ENCODE results near the gene FXYD7. TPM values are rescaled to one million over a fixed set of nuclear protein-coding genes. Genes with fewer than 3 reads are reported as not detected.

The FXYD7 gene
- total and polyA plus RNA-seq, 2 of the 13 experiments (the other 11 are each of a cell fraction or from before 2014, with no cell fraction given): 0.55 TPM; not detected in 1

DNA sequence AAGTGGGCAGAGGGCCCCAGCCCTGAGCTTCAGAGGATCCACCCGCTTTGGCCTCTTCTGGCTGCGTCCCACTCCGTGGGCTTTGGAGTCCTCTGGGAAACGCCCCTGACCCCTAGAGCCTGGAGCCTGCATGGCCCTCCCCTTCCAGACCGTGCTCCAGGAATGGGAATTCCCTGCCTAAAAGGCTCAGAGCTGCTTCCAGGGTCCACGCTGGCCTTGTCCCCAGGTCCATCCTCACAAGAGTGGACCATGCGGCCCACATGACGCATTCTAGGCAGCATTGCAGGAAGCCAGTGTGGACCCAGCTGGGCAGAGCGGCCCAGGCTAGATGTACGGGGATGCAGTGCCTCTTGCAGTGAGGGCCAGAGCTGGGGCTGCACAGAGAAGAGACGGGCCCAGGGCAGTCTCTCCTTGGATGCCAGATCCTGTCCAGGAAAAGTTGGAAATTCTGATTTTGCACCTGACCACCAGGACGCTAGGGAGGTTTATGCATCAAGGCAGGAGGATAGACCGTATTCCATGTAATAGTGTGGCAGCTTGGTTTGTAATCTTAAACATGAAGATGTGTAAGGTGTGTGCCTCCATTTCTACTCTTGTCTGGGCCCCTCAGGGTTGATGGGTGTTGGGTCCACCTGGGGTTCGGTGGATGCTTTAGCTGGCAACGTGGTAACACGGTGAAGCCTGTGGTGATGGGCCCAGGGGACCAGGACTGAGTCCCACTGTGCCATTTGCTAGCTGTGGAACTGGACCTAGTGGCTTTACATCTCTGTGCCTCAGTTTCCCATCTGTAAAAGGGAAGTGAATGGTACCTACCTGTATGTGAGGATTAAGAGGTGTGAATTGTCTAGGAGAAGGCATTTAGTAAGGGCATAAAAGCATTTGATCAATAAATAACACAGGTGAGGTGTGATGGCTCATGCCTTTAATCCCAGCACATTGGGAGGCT is 42.2 kb upstream of the FXYD7 start (continued):
- TF ChIP-seq, protein P1, sequence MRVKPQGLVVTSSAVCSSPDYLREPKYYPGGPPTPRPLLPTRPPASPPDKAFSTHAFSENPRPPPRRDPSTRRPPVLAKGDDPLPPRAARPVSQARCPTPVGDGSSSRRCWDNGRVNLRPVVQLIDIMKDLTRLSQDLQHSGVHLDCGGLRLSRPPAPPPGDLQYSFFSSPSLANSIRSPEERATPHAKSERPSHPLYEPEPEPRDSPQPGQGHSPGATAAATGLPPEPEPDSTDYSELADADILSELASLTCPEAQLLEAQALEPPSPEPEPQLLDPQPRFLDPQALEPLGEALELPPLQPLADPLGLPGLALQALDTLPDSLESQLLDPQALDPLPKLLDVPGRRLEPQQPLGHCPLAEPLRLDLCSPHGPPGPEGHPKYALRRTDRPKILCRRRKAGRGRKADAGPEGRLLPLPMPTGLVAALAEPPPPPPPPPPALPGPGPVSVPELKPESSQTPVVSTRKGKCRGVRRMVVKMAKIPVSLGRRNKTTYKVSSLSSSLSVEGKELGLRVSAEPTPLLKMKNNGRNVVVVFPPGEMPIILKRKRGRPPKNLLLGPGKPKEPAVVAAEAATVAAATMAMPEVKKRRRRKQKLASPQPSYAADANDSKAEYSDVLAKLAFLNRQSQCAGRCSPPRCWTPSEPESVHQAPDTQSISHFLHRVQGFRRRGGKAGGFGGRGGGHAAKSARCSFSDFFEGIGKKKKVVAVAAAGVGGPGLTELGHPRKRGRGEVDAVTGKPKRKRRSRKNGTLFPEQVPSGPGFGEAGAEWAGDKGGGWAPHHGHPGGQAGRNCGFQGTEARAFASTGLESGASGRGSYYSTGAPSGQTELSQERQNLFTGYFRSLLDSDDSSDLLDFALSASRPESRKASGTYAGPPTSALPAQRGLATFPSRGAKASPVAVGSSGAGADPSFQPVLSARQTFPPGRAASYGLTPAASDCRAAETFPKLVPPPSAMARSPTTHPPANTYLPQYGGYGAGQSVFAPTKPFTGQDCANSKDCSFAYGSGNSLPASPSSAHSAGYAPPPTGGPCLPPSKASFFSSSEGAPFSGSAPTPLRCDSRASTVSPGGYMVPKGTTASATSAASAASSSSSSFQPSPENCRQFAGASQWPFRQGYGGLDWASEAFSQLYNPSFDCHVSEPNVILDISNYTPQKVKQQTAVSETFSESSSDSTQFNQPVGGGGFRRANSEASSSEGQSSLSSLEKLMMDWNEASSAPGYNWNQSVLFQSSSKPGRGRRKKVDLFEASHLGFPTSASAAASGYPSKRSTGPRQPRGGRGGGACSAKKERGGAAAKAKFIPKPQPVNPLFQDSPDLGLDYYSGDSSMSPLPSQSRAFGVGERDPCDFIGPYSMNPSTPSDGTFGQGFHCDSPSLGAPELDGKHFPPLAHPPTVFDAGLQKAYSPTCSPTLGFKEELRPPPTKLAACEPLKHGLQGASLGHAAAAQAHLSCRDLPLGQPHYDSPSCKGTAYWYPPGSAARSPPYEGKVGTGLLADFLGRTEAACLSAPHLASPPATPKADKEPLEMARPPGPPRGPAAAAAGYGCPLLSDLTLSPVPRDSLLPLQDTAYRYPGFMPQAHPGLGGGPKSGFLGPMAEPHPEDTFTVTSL (CRISPR knock-in tag; IDR thresholded peaks at IDR 0.05; ENCODE audit: borderline replicate concordance): no peak
- no peak for TF ChIP-seq TCF12 (IDR thresholded peaks at IDR 0.05)
- no peak for TF ChIP-seq TCF12 (CRISPR knock-in tag; IDR thresholded peaks at IDR 0.05)
- no peak for TF ChIP-seq SRF (IDR thresholded peaks at IDR 0.05; ENCODE audit: low read depth, low read length)
- no peak for TF ChIP-seq SMYD3 (CRISPR knock-in tag; IDR thresholded peaks at IDR 0.05)
- TF ChIP-seq NR2F1 (CRISPR knock-in tag; IDR thresholded peaks at IDR 0.05): no peak
- TF ChIP-seq HNRNPH1 (optimal IDR thresholded peaks at IDR 0.05; ENCODE audit: low read depth, low read length): no peak
- no peak for TF ChIP-seq ZNF143 (CRISPR knock-in tag; IDR thresholded peaks at IDR 0.05)
- no peak for TF ChIP-seq ZBTB38 (CRISPR knock-in tag; IDR thresholded peaks at IDR 0.05)
- no peak for TF ChIP-seq CENPT (CRISPR knock-in tag; IDR thresholded peaks at IDR 0.05; ENCODE audit: low read depth)
- TF ChIP-seq ZNF263 (CRISPR knock-in tag; IDR thresholded peaks at IDR 0.05): no peak
- TF ChIP-seq, protein P2, sequence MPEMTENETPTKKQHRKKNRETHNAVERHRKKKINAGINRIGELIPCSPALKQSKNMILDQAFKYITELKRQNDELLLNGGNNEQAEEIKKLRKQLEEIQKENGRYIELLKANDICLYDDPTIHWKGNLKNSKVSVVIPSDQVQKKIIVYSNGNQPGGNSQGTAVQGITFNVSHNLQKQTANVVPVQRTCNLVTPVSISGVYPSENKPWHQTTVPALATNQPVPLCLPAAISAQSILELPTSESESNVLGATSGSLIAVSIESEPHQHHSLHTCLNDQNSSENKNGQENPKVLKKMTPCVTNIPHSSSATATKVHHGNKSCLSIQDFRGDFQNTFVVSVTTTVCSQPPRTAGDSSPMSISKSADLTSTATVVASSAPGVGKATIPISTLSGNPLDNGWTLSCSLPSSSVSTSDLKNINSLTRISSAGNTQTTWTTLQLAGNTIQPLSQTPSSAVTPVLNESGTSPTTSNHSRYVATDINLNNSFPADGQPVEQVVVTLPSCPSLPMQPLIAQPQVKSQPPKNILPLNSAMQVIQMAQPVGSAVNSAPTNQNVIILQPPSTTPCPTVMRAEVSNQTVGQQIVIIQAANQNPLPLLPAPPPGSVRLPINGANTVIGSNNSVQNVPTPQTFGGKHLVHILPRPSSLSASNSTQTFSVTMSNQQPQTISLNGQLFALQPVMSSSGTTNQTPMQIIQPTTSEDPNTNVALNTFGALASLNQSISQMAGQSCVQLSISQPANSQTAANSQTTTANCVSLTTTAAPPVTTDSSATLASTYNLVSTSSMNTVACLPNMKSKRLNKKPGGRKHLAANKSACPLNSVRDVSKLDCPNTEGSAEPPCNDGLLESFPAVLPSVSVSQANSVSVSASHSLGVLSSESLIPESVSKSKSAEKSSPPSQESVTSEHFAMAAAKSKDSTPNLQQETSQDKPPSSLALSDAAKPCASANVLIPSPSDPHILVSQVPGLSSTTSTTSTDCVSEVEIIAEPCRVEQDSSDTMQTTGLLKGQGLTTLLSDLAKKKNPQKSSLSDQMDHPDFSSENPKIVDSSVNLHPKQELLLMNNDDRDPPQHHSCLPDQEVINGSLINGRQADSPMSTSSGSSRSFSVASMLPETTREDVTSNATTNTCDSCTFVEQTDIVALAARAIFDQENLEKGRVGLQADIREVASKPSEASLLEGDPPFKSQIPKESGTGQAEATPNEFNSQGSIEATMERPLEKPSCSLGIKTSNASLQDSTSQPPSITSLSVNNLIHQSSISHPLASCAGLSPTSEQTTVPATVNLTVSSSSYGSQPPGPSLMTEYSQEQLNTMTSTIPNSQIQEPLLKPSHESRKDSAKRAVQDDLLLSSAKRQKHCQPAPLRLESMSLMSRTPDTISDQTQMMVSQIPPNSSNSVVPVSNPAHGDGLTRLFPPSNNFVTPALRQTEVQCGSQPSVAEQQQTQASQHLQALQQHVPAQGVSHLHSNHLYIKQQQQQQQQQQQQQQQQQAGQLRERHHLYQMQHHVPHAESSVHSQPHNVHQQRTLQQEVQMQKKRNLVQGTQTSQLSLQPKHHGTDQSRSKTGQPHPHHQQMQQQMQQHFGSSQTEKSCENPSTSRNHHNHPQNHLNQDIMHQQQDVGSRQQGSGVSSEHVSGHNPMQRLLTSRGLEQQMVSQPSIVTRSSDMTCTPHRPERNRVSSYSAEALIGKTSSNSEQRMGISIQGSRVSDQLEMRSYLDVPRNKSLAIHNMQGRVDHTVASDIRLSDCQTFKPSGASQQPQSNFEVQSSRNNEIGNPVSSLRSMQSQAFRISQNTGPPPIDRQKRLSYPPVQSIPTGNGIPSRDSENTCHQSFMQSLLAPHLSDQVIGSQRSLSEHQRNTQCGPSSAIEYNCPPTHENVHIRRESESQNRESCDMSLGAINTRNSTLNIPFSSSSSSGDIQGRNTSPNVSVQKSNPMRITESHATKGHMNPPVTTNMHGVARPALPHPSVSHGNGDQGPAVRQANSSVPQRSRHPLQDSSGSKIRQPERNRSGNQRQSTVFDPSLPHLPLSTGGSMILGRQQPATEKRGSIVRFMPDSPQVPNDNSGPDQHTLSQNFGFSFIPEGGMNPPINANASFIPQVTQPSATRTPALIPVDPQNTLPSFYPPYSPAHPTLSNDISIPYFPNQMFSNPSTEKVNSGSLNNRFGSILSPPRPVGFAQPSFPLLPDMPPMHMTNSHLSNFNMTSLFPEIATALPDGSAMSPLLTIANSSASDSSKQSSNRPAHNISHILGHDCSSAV (CRISPR knock-in tag; IDR thresholded peaks at IDR 0.05; ENCODE audit: borderline replicate concordance): no peak
- peak; percentile 99 for TF ChIP-seq GZF1 (CRISPR knock-in tag; IDR thresholded peaks at IDR 0.05)
- no peak for TF ChIP-seq NKX3-1 (CRISPR knock-in tag; IDR thresholded peaks at IDR 0.05)
- no peak for TF ChIP-seq KDM3A (CRISPR knock-in tag; IDR thresholded peaks at IDR 0.05; ENCODE audit: low read depth)
- no peak for TF ChIP-seq ZNF224 (CRISPR knock-in tag; IDR thresholded peaks at IDR 0.05)

All from HepG2 (cell line).